GM19324 (cell line): ENCODE results near the gene PTPRH.
"Not testable (repeated sequence)": the region's sequence is repeated elsewhere in the genome, so short reads cannot be mapped to it uniquely, and the experiment has no call there.

Experiments used
- ATAC-seq: cut with Tn5 transposase; IDR thresholded peaks from one replicate; pipeline ENCODE4 v1.9.1; 2021; ENCODE audit warnings: mild to moderate bottlenecking, moderate library complexity; ENCODE audit not compliant: unreplicated experiment, low FRiP score

The PTPRH gene

GRCh38 chr19:55161571-55162322, 47.6 kb downstream of the PTPRH start:
- no peak for ATAC-seq

GRCh38 chr19:55160986-55161365, 48.3 kb downstream of the PTPRH start:
- ATAC-seq, result no peak

DNA sequence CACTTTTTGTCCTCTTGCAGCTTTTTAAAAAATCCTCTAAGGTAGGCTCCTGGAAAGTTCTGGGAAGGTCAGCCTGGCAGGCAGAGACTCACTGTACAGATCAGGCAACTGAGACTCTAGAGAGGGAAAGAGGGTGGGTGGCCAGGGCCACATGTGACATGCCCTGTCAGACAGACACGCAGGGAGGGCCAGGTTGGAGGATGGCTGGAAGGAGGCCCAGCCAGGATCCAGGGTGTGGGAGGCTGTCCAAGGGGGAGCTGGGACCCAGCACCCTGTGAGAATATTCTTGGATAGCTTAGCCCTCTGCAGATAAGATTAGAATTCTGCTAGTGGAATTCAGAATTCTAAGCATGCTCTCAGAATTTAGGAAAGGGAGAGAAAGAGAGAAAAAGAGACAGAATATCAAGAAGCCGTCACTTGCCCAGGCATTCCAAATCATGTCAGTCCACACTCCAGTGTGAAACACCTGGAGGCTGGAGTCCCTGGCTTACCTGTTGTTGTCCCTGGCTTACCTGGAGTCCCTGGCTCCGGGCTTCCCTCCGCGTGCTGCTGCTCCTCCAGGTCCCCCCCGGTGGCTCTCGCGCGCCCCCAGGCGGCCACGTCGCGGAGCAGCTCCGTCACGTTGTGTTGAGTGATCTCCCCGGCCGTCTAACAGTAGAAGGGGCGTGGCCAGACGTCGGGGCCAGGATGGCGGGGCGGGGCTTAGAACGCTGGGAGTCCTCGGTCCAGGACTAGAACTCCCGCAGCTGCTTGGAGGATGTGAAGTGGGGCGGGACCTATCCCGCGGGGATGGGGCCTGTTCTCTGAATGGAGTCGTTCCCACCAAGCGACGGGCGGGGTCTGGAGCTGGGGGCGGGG, 48.9 kb downstream of the PTPRH start:
- no peak for ATAC-seq

- no peak for ATAC-seq
Observed at GRCh38 chr19:55158848-55159749, 50.2 kb downstream of the PTPRH start.

DNA sequence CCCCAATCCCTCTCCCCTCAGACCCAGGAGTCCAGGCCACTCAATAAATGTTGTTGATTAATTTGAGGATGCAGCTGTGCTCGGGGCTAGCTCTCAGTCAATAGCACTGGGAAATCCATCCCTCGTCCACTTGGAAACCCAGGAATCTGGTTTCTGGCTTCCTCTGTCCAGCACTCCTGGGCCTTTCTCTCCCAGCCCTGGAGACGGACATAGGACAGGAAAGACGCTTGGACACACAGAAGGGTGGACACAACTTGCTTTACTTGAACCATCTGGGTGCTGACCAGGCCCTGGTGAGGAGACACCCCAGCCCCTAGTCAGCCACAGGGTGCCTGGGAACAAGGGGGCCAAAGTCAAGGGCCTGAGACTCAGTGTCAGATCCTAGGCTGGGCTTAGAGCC, 50.9 kb downstream of the PTPRH start:
- ATAC-seq, result no peak

- ATAC-seq, result no peak
Observed at GRCh38 chr19:55157064-55157908, 52.0 kb downstream of the PTPRH start, which contains the start of gene TNNI3. TNNI3 (minus strand) TSS chr19:55157732; CDS start chr19:55157589, 143 bp downstream.

DNA sequence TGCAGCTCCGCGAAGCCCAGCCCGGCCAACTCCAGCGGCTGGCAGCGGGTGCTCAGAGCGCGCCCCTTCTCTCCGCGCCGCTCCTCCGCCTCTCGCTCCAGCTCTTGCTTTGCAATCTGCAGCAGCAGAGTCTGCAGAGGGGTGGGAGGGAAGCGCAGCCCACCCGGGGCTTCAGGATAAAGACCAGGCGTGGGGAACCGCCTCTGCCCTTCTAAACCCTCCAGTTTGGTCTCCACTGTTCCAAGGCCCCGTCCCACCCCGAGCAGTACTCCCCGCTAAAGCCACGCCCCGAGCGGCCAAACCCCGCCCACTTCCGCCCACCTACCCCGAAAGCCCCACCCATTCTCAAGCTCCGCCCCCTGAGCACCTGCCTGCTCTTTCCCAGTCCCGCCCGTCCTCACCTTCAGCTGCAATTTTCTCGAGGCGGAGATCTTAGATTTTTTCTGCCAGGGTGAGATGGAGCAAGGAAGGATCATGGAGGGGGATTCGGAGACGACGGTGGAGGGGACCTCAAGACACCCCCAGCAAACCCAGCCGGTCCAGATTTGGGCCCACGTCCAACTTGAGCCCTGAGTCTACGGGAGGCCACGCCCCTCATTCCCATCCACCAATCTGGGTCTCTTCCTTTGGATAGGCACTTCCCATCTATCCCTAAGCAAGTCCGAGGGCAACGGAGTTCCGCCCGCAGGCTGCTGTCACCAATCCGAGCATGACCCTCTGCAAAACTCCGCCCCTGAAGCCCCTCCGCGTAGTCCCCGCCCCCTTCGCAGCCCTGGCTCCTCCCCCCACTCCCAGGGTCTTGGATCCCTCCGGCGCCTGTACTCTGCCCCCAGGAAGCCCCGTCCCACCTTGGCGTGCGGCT, 52.9 kb downstream of the PTPRH start:
- no peak for ATAC-seq

DNA sequence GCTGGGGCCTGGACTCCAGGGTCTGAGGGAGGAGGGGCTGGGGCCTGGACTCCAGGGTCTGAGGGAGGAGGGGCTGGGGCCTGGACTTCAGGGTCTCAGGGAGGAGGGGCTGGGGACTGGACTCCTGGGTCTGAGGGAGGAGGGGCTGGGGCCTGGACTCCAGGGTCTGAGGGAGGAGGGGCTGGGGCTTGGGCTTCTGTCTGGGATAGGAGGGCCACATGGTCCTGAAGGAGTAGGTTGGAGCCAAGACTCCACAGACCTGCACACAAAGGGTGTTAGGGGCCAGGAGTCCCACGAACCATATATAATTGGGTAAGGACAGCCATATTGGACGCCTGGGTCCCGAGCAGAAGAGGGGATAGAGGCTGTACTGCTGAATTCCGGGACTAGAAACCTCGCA, 53.5 kb downstream of the PTPRH start:
- not testable (repeated sequence) for ATAC-seq

DNA sequence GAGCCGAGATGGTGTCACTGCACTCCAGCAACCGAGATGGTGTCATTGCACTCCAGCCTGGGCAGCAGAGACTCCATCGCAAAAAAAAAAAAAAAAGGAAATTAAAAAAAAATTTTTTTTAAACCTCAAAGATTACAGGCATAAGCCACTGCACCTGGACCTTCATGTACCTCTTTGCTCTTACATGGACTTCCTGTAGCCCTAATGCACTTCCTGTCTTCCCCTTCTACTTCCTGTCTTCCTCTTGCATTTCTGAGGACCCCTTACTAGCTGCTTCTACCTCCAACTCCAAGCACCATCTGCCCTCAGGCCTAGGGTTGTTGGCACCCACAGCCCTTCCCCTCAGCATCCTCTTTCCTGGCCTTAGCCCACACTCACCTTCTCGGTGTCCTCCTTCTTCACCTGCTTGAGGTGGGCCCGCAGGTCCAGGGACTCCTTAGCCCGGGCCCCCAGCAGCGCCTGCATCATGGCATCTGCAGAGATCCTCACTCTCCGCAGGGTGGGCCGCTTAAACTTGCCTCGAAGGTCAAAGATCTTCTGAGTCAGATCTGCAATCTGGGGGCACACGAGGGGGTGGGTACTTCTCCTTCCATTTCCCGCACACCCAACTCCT, 55.5 kb downstream of the PTPRH start:
- no peak for ATAC-seq

GRCh38 chr19:55152017-55152416, 57.3 kb downstream of the PTPRH start:
- no peak for ATAC-seq

DNA sequence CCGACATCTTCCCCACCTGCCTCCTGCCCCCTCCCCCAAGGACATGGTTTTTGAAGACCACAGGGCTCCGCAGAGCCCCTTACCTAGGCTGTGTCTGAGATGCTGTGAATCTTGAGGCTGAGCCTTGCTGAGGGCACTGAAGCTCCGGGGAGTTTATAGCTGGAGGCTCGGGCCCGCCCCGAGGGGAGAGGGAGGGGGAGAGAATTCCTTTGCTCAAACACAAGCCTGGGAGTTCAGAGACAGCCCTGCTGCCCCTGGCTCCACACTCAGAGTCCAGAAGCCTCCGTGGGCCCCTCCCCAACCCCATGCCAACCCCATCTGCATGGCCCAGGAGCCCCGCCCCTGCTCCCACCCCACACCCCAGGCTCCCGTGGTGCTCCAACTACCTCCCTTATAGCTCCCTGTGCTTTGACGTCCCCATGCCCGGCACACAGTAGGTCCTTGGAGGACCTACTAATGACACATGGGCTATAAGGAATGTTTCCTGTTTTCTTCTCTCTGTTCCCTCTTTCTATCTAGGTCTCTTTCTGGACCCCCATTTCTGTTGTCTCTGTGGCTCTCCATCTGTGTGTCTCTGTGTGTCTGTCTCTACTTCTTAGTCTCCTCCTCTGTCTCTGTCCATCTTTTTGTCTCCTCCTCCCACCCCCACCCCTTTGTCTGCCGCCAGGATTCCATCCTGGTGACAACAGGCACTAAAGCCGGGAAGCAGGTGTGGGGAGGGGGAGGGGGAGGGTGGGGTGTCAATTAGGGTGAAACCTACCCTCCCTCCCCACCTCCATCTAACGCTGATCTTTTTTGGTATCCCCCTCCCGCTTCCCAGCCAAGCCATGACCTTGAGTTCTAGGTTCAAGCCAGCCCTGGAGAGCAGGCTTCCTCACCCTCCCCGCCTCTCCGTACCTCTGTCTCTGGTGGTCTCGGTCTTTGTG, 60.0 kb downstream of the PTPRH start, which contains the start of gene TNNT1:
Gene TNNT1 (minus strand): TSS at position 129 of the 926 bp plus-strand sequence. CDS start 2,049 bp downstream, outside the sequence.
- no peak for ATAC-seq

GRCh38 chr19:55147545-55148251, 61.6 kb downstream of the PTPRH start:
- ATAC-seq, result no peak

DNA sequence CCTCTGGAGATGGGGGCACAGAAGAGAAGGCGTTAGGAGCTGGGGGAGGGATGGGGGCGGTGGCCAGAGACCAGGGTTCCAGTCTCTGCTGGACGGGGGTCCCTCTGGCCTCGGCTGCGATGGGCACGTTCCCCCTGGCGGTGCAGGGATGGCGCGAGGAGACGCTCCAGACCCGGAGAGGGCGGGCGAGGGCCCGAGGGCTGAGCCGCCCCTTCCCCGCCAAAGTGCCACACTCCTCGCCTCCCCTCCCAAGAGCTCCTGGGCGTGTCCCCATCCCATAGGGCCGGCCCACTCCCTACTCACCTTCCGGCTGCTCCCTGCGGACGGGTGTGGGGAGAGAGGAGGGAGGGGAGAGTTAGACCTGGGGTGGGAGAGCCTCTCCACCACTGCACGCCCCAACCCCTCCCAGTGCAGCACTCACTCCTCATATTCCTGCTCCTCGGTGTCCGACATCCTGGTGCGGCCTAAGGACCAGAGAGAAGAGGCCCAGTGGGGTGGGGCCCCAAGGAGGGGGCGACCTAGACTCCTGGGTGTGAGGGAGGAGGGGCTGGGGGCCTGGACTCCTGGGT, 62.5 kb downstream of the PTPRH start:
- ATAC-seq, result no peak

- ATAC-seq, result no peak
Observed at GRCh38 chr19:55146078-55146704, 63.1 kb downstream of the PTPRH start.

DNA sequence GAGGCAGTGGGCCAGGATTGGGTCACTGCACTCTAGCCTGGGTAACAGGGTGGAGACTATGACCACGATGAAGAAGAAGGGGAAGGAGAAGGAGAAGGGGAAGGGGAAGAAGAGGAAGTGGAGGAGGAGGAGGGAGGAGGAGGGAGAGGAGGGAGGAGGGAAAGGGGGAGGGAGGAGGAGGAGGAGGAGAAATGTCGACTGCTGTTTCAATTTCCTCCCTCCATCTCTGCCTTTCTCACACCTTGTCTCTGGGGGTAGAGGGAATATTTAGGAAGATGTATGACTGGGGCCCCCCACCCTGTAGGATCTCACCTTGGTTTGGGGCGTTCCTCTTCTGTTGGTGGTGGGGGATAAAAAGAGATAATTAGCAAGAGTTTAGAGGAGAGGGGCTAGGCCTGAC, 64.1 kb downstream of the PTPRH start:
- no peak for ATAC-seq

- ATAC-seq, result no peak
Observed at GRCh38 chr19:55141696-55142095, 67.6 kb downstream of the PTPRH start.
